DOHH2 (cell line): ENCODE results near the gene MAGOHB.

Experiments
- H3F3A ChIP-seq: fragments of 200-600 bp; sonication (generic), shearing (Covaris generic); 2 replicates; pipeline ENCODE4 v1.6.0; 2016; ENCODE audit warnings: antibody characterized with exemption, mild to moderate bottlenecking; ENCODE audit not compliant: control insufficient read depth, insufficient read depth
- H3K27ac ChIP-seq: fragments of 200-600 bp; sonication (generic); 2 replicates; pipeline ENCODE4 v1.5.1; 2014; ENCODE audit warnings: low read depth, mild to moderate bottlenecking, low read length, moderate library complexity
- H3K27me3 ChIP-seq: fragments of 200-600 bp; sonication (generic); 2 replicates; pipeline ENCODE4 v1.6.1; 2014; ENCODE audit warnings: mild to moderate bottlenecking, low read length, mixed read lengths; ENCODE audit not compliant: control insufficient read depth
- H3K36me3 ChIP-seq: fragments of 200-600 bp; sonication (generic); 2 replicates; pipeline ENCODE4 v1.6.1; 2014; ENCODE audit warnings: mild to moderate bottlenecking, low read length, moderate library complexity, mixed read lengths; ENCODE audit not compliant: control insufficient read depth
- H3K4me1 ChIP-seq: fragments of 200-600 bp; sonication (generic); 2 replicates; pipeline ENCODE4 v1.6.1; 2014; ENCODE audit warnings: mild to moderate bottlenecking, low read length, mixed read lengths; ENCODE audit not compliant: control insufficient read depth
- H3K4me2 ChIP-seq: fragments of 200-600 bp; sonication (generic); 2 replicates; pipeline ENCODE4 v1.6.0; 2014; ENCODE audit warnings: mild to moderate bottlenecking, low read length, moderate library complexity
- H3K4me3 ChIP-seq: fragments of 200-600 bp; sonication (generic); 2 replicates; pipeline ENCODE4 v1.5.1; 2014; ENCODE audit warnings: mild to moderate bottlenecking, low read length, mixed read lengths
- H3K79me2 ChIP-seq: fragments of 200-600 bp; sonication (generic); 2 replicates; pipeline ENCODE4 v1.6.1; 2014; ENCODE audit warnings: mild to moderate bottlenecking, low read length, mixed read lengths; ENCODE audit not compliant: control insufficient read depth
- H3K9me2 ChIP-seq: fragments of 200-600 bp; sonication (generic); replicated peaks from 2 replicates; pipeline ENCODE4 v1.6.1; 2014; ENCODE audit warnings: mild to moderate bottlenecking, low read length, mixed read lengths; ENCODE audit not compliant: control insufficient read depth
- H3K9me3 ChIP-seq: fragments of 200-600 bp; sonication (generic); 2 replicates; pipeline ENCODE4 v1.6.1; 2014; ENCODE audit warnings: antibody characterized with exemption, low read length, mixed read lengths; ENCODE audit not compliant: control insufficient read depth, insufficient read depth
- H4K20me1 ChIP-seq: fragments of 200-600 bp; sonication (generic); 2 replicates; pipeline ENCODE4 v1.6.0; 2014; ENCODE audit warnings: low read depth, mild to moderate bottlenecking, antibody characterized with exemption, low read length, moderate library complexity; ENCODE audit not compliant: control insufficient read depth, insufficient read depth
- EZH2phosphoT487 ChIP-seq: fragments of 200-600 bp; sonication (generic); IDR thresholded peaks from 2 replicates; pipeline ENCODE4 v1.6.1; 2017; ENCODE audit warnings: borderline replicate concordance, mild to moderate bottlenecking, antibody characterized with exemption, low read length, moderate library complexity, mixed read lengths
- TF ChIP-seq, protein P1 (sequence below): fragments of 200-600 bp; sonication (generic); IDR thresholded peaks from one replicate; pipeline ENCODE4 v1.5.1; 2014; ENCODE audit warnings: antibody characterized with exemption, mild to moderate bottlenecking, low read depth, low read length; ENCODE audit not compliant: poor library complexity, severe bottlenecking

Gene MAGOHB

DNA sequence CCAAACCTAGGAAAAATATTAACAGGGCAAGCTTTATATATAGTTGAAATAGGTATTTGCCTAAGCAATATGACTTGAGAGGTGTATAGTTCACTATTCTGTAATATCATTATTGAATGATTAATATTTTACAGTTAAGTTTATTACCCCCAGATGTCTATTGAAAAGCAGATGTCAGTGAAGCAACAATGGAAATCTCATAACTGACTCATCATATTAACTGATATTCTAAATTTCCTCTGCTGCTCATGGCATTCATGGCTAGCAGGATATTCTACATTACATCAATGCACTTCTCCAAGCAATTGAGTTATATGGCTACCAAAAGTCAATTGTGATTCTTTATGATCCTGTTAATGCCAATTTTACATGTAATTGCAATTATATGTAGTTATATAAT is 9.7 kb upstream of the MAGOHB start:
- Histone ChIP-seq H3K9me3 (no peaks in the 10 kb centered on the region), H3K4me2 (no peak overlapping the region), H3K36me3 (no peaks in the 10 kb centered on the region), H3K79me2 (no peaks in the 10 kb centered on the region), H3K4me1 (no peaks in the 10 kb centered on the region), H3F3A (no peaks in the 10 kb centered on the region), H3K27ac (no peak overlapping the region), H3K27me3 (peaks cover 12% of the 10 kb centered on the region), H4K20me1 (no peaks in the 10 kb centered on the region), H3K9me2 (no peaks in the 10 kb centered on the region), H3K4me3 (no peak overlapping the region)
- TF ChIP-seq EZH2phosphoT487, result no peak
- TF ChIP-seq, protein P1, sequence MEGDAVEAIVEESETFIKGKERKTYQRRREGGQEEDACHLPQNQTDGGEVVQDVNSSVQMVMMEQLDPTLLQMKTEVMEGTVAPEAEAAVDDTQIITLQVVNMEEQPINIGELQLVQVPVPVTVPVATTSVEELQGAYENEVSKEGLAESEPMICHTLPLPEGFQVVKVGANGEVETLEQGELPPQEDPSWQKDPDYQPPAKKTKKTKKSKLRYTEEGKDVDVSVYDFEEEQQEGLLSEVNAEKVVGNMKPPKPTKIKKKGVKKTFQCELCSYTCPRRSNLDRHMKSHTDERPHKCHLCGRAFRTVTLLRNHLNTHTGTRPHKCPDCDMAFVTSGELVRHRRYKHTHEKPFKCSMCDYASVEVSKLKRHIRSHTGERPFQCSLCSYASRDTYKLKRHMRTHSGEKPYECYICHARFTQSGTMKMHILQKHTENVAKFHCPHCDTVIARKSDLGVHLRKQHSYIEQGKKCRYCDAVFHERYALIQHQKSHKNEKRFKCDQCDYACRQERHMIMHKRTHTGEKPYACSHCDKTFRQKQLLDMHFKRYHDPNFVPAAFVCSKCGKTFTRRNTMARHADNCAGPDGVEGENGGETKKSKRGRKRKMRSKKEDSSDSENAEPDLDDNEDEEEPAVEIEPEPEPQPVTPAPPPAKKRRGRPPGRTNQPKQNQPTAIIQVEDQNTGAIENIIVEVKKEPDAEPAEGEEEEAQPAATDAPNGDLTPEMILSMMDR, result no peak

DNA sequence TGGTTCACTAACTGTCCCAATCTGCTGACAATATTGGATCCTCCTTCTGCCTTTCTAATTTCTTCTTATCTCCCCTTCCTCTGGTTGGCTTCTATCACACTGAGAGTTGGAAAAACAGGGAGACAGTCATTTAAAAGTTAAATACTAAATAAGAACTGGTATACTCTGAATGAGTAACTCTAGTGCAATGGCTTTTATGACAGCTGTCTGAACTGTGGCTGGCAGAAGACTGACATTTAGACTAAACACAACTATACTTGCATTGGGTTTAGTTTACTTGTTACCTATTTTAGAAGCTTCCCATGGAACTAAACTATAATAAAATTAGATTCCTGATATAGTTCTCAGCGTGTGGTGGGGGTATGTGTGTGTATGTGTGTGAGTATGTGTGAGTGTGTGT is 7.9 kb upstream of the MAGOHB start:
- H3F3A ChIP-seq, result no peaks in the 10 kb centered on the region
- no peak overlapping the region for H3K4me2 ChIP-seq
- no peaks in the 10 kb centered on the region for H4K20me1 ChIP-seq
- no peaks in the 10 kb centered on the region for H3K9me2 ChIP-seq
- no peaks in the 10 kb centered on the region for H3K9me3 ChIP-seq
- H3K4me3 ChIP-seq, result no peak overlapping the region
- peaks cover 12% of the 10 kb centered on the region for H3K27me3 ChIP-seq
- H3K27ac ChIP-seq, result no peak overlapping the region
- H3K79me2 ChIP-seq, result no peaks in the 10 kb centered on the region
- TF ChIP-seq EZH2phosphoT487, result no peak
- TF ChIP-seq, protein P1, result no peak
- no peaks in the 10 kb centered on the region for H3K36me3 ChIP-seq
- H3K4me1 ChIP-seq, result no peaks in the 10 kb centered on the region

DNA sequence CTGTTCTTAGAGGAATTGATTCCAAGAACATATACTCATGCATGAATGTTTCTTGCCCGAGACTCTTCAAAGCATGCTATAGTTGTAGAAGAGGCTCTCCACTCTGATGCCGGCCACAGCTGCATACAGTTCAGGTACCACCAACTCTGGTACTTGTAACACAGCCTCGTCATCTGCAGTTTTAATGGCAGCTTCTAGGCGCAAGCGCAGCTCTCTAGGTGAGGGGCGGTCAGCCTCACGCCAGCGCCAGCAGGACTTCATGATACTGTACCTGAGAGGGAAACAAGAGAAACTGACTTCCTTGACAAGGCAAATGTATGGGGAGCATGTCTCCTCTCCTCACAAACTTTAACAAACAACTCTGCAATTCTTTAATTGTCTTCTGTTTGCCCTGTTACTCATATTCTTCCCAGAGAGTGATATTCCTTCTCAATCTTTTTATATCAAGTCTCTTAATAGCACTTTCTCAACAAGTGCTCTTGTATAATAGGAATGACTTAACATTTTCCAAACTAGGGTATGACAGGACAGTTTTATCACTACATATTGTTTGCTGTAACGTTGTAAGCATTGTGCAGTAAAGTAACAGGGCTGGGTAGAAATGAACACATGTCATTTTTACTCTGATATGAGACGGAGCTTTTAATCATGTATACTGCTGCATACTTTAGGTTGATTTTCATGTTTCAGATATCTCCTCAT is 6.8 kb upstream of the MAGOHB start:
- no peaks in the 10 kb centered on the region for H3K36me3 ChIP-seq
- H3K4me1 ChIP-seq, result no peaks in the 10 kb centered on the region
- H3F3A ChIP-seq, result no peaks in the 10 kb centered on the region
- no peaks in the 10 kb centered on the region for H4K20me1 ChIP-seq
- no peaks in the 10 kb centered on the region for H3K9me3 ChIP-seq
- no peak overlapping the region for H3K4me2 ChIP-seq
- H3K27ac ChIP-seq, result no peak overlapping the region
- no peak for TF ChIP-seq EZH2phosphoT487
- TF ChIP-seq, protein P1, result no peak
- H3K4me3 ChIP-seq, result no peak overlapping the region
- H3K27me3 ChIP-seq, result peaks cover 12% of the 10 kb centered on the region
- no peaks in the 10 kb centered on the region for H3K9me2 ChIP-seq
- no peaks in the 10 kb centered on the region for H3K79me2 ChIP-seq
